H1 (cell line): ENCODE measurements around the gene EVA1C. TPM values are rescaled to one million over a fixed set of nuclear protein-coding genes. Genes with fewer than 3 reads are reported as not detected.

Experiments
- ASH2L ChIP-seq: fragments of 200-600, 300-600 bp; sonication (generic); IDR thresholded peaks from one replicate; pipeline ENCODE4 v1.7.1; 2017; ENCODE audit warnings: low read length
- CHD1 ChIP-seq: IDR thresholded peaks from 2 replicates; pipeline ENCODE4 v1.6.1; 2012; ENCODE audit warnings: low read depth, low read length, improper control_type of control experiment
- EGR1 ChIP-seq: IDR thresholded peaks from 2 replicates; pipeline ENCODE4 v1.6.1; 2011; ENCODE audit warnings: low read depth, low read length, borderline replicate concordance
- GTF2F1 ChIP-seq: IDR thresholded peaks from 2 replicates; pipeline ENCODE4 v1.6.1; 2012; ENCODE audit warnings: low read depth, low read length, improper control_type of control experiment, borderline replicate concordance
- SAP30 ChIP-seq: fragments of 300-600 bp; sonication (generic); IDR thresholded peaks from 2 replicates; pipeline ENCODE4 v1.7.1; 2012; ENCODE audit warnings: low read length, moderate library complexity, mild to moderate bottlenecking, inconsistent platforms; ENCODE audit not compliant: insufficient read depth, insufficient replicate concordance
- ZNF274 ChIP-seq: IDR thresholded peaks from 2 replicates; pipeline ENCODE4 v1.7.0; 2012; ENCODE audit warnings: low read length, borderline replicate concordance; ENCODE audit errors: extremely low read depth
- polyA plus RNA-seq, 7 experiments: library from polyadenylated mRNA; depleted of rRNA in 3 of 7; stranded (reverse) in 5 of 7; unstranded in 2 of 7; fragments of >200 nt in 5 of 7; fragments of 200-250 nt in 2 of 7; gene quantifications; 1 replicate in 5 of 7; 2 replicates in 1 of 7; 4 replicates in 1 of 7; pipeline versions ENCODE4 v1.2.1 to v1.2.3, GENCODE V29; 2011 to 2013; ENCODE audit warnings: missing spikeins in 2 of 7, mixed read lengths in 2 of 7
- total RNA-seq: library from RNA; stranded (reverse); fragmentation: NEBNext Ultra II Directional; extraction: Animal tissue kit (Norgen Biotek cat#: 25700); gene quantifications from 2 replicates; pipeline ENCODE4 v1.2.1, GENCODE V29; 2021
- TF ChIP-seq, protein P1 (sequence below): fragments of 300-600 bp; sonication (generic); IDR thresholded peaks from 2 replicates; pipeline ENCODE4 v1.7.1; 2012; ENCODE audit warnings: low read length, moderate library complexity, mild to moderate bottlenecking, inconsistent platforms; ENCODE audit not compliant: insufficient replicate concordance
- TF ChIP-seq, protein P2 (sequence below): IDR thresholded peaks from 2 replicates; pipeline ENCODE4 v1.6.1; 2011; ENCODE audit warnings: low read length, improper control_type of control experiment

Gene EVA1C
- total and polyA plus RNA-seq, 2 of the 8 experiments (the other 6 are each of a cell fraction or from before 2014, with no cell fraction given): 2.6 to 3.6 TPM

DNA sequence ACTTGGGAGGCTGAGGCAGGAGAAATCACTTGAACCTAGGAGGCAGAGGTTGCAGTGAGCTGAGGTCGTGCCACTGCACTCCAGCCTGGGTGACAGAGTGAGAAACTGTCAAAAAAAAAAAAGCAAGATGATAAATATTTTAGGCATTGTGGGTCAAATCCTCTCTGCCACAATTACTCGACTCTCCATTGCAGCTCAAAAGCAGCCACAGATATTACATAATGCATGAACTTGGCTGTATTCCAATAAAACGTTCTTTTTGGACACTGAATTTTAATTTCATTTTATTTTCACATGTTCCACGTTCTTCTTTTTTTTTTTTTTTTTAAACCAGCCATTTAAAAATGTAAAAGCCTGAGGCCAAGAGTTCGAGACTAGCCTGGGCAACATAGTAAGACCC lies 103.4 kb downstream of the EVA1C start (continued):
- TF ChIP-seq, protein P1, sequence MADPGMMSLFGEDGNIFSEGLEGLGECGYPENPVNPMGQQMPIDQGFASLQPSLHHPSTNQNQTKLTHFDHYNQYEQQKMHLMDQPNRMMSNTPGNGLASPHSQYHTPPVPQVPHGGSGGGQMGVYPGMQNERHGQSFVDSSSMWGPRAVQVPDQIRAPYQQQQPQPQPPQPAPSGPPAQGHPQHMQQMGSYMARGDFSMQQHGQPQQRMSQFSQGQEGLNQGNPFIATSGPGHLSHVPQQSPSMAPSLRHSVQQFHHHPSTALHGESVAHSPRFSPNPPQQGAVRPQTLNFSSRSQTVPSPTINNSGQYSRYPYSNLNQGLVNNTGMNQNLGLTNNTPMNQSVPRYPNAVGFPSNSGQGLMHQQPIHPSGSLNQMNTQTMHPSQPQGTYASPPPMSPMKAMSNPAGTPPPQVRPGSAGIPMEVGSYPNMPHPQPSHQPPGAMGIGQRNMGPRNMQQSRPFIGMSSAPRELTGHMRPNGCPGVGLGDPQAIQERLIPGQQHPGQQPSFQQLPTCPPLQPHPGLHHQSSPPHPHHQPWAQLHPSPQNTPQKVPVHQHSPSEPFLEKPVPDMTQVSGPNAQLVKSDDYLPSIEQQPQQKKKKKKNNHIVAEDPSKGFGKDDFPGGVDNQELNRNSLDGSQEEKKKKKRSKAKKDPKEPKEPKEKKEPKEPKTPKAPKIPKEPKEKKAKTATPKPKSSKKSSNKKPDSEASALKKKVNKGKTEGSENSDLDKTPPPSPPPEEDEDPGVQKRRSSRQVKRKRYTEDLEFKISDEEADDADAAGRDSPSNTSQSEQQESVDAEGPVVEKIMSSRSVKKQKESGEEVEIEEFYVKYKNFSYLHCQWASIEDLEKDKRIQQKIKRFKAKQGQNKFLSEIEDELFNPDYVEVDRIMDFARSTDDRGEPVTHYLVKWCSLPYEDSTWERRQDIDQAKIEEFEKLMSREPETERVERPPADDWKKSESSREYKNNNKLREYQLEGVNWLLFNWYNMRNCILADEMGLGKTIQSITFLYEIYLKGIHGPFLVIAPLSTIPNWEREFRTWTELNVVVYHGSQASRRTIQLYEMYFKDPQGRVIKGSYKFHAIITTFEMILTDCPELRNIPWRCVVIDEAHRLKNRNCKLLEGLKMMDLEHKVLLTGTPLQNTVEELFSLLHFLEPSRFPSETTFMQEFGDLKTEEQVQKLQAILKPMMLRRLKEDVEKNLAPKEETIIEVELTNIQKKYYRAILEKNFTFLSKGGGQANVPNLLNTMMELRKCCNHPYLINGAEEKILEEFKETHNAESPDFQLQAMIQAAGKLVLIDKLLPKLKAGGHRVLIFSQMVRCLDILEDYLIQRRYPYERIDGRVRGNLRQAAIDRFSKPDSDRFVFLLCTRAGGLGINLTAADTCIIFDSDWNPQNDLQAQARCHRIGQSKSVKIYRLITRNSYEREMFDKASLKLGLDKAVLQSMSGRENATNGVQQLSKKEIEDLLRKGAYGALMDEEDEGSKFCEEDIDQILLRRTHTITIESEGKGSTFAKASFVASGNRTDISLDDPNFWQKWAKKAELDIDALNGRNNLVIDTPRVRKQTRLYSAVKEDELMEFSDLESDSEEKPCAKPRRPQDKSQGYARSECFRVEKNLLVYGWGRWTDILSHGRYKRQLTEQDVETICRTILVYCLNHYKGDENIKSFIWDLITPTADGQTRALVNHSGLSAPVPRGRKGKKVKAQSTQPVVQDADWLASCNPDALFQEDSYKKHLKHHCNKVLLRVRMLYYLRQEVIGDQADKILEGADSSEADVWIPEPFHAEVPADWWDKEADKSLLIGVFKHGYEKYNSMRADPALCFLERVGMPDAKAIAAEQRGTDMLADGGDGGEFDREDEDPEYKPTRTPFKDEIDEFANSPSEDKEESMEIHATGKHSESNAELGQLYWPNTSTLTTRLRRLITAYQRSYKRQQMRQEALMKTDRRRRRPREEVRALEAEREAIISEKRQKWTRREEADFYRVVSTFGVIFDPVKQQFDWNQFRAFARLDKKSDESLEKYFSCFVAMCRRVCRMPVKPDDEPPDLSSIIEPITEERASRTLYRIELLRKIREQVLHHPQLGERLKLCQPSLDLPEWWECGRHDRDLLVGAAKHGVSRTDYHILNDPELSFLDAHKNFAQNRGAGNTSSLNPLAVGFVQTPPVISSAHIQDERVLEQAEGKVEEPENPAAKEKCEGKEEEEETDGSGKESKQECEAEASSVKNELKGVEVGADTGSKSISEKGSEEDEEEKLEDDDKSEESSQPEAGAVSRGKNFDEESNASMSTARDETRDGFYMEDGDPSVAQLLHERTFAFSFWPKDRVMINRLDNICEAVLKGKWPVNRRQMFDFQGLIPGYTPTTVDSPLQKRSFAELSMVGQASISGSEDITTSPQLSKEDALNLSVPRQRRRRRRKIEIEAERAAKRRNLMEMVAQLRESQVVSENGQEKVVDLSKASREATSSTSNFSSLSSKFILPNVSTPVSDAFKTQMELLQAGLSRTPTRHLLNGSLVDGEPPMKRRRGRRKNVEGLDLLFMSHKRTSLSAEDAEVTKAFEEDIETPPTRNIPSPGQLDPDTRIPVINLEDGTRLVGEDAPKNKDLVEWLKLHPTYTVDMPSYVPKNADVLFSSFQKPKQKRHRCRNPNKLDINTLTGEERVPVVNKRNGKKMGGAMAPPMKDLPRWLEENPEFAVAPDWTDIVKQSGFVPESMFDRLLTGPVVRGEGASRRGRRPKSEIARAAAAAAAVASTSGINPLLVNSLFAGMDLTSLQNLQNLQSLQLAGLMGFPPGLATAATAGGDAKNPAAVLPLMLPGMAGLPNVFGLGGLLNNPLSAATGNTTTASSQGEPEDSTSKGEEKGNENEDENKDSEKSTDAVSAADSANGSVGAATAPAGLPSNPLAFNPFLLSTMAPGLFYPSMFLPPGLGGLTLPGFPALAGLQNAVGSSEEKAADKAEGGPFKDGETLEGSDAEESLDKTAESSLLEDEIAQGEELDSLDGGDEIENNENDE: no peak
- TF ChIP-seq GTF2F1 (no peak), CHD1 (no peak), SAP30 (no peak), ZNF274 (no peak), EGR1 (no peak), ASH2L (no peak)
- TF ChIP-seq, protein P2, sequence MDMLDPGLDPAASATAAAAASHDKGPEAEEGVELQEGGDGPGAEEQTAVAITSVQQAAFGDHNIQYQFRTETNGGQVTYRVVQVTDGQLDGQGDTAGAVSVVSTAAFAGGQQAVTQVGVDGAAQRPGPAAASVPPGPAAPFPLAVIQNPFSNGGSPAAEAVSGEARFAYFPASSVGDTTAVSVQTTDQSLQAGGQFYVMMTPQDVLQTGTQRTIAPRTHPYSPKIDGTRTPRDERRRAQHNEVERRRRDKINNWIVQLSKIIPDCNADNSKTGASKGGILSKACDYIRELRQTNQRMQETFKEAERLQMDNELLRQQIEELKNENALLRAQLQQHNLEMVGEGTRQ: no peak
- TF ChIP-seq, all 59 proteins: peak for 0
